Activated CD8-positive, alpha-beta T cell treated with anti-CD3 and anti-CD28 coated beads, Interleukin-2, amount 10 ng/mL, durations not matched to agents 7 days and 5 days (primary cell): ENCODE measurements around the gene POM121. TPM values are rescaled to one million over a fixed set of nuclear protein-coding genes. Genes with fewer than 3 reads are reported as not detected.
A peak's percentile ranks its signal among the peaks of the same experiment; 100 is the strongest.
"Not testable (repeated sequence)": the region's sequence is repeated elsewhere in the genome, so short reads cannot be mapped to it uniquely, and the experiment has no call there.

Source experiments
- ATAC-seq: fragments of 150-1000 bp; cut with Tn5 transposase; one replicate; pipeline ENCODE4 v1.10.0; 2021; ENCODE audit warnings: moderate library complexity
- CTCF ChIA-PET: fragments of 350-600 bp; sonication (Branson Sonifier 250); formaldehyde crosslinking; loops from one replicate; lab custom pipeline; 2021; ENCODE audit warnings: antibody characterized with exemption; lab: Charles Lee
- POLR2A ChIA-PET: fragments of 350-600 bp; sonication (Branson Sonifier 250); formaldehyde crosslinking; loops from one replicate; lab custom pipeline; 2021; ENCODE audit warnings: antibody characterized with exemption; lab: Charles Lee
- DNase-seq: peaks from one replicate; pipeline ENCODE4 v3.0.0-alpha.2; 2020
- H3K27ac Mint-ChIP-seq: one replicate; pipeline ENCODE4 v1.8.0; 2021; ENCODE audit warnings: mild to moderate bottlenecking, mixed read lengths
- H3K27me3 Mint-ChIP-seq: one replicate; pipeline ENCODE4 v1.8.0; 2021; ENCODE audit warnings: low read depth, mixed read lengths
- H3K36me3 Mint-ChIP-seq: one replicate; pipeline ENCODE4 v1.8.0; 2021; ENCODE audit warnings: low read depth, mixed read lengths
- H3K4me1 Mint-ChIP-seq: one replicate; pipeline ENCODE4 v1.8.0; 2021; ENCODE audit warnings: low read depth, mixed read lengths
- H3K4me3 Mint-ChIP-seq: one replicate; pipeline ENCODE4 v1.8.0; 2021; ENCODE audit warnings: mild to moderate bottlenecking, mixed read lengths
- H3K9me3 Mint-ChIP-seq: one replicate; pipeline ENCODE4 v1.8.0; 2022; ENCODE audit warnings: mixed read lengths; ENCODE audit not compliant: insufficient read depth
- total RNA-seq, 2 experiments: library from RNA; stranded (reverse); gene quantifications; one replicate each; pipeline ENCODE4 v1.2.3, GENCODE V29; 2021

The POM121 gene
- total RNA-seq, 2 experiments from 2014 or later: 58.4 to 63.4 TPM

DNA sequence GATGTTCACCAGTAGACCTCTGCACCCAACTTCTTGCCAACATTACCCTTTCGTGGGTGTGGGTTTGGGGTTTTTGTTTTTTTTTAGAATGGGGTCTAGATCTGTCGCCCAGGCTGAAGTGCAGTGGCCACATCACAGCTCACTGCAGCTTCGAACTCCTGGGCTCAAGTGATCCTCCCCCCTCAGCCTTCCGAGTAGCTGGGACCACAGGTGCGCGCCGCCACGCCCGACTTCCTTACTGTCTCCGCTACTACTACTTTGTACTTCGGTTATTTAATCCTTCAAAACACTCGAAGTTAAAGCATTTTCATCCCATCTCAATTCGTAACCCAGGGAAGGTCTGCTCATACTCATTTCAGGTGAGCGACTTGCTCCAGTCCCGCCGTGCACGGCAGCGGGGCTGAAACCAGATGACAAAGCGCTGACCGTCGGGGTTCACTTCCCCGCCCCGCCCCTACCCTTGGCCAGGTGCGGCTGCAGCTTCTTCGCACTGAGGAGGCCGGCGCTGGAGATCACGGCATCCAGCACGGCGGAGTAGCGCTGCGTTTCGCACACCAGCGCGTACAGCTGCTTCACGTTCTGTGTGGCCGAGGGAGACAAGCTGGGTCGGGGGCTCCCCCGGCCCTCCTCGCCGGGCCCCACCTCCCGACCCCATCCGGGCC lies 29.1 kb downstream of the POM121 start:
- H3K27ac Mint-ChIP-seq, H3K27me3 Mint-ChIP-seq, DNase-seq, H3K4me1 Mint-ChIP-seq, H3K9me3 Mint-ChIP-seq, CTCF ChIA-PET, POLR2A ChIA-PET, H3K4me3 Mint-ChIP-seq, H3K36me3 Mint-ChIP-seq: not testable (repeated sequence)
- ATAC-seq: peak; percentile 72

- peak overlapping the region; percentile 60 for H3K4me3 Mint-ChIP-seq
- H3K27me3 Mint-ChIP-seq, H3K9me3 Mint-ChIP-seq, H3K36me3 Mint-ChIP-seq, H3K4me1 Mint-ChIP-seq, CTCF ChIA-PET, DNase-seq, POLR2A ChIA-PET: not testable (repeated sequence)
- peak overlapping the region; percentile 61 for H3K27ac Mint-ChIP-seq
- ATAC-seq: peak; percentile 96
These were observed 29.8 kb downstream of the POM121 start for GRCh38 chr7:72954563-72955198.

DNA sequence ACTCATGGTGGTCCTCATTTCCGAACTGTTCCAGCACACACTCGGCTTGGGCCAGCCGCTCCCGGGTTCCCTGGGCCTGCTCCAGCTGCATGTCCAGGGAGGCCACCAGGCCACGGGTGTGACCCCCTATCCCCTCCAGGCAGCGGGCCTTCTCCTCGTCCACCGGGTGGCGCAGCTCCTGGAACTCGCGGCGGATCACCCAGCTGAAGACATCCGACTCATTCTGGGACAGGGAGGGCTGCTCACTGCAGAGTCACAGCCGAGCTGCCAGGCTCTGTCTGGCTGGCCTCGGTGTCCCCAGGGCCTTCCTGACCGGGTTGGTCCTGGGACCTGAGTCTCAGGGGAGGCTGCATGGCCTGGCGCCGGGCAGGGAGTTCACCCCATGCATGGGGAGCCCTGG lies 35.1 kb downstream of the POM121 start:
- H3K4me3 Mint-ChIP-seq, DNase-seq, H3K4me1 Mint-ChIP-seq, H3K9me3 Mint-ChIP-seq, CTCF ChIA-PET, POLR2A ChIA-PET, H3K27ac Mint-ChIP-seq, ATAC-seq, H3K36me3 Mint-ChIP-seq, H3K27me3 Mint-ChIP-seq: not testable (repeated sequence)

- CTCF ChIA-PET, ATAC-seq, DNase-seq, H3K4me1 Mint-ChIP-seq, H3K27me3 Mint-ChIP-seq, H3K36me3 Mint-ChIP-seq, POLR2A ChIA-PET, H3K27ac Mint-ChIP-seq, H3K9me3 Mint-ChIP-seq, H3K4me3 Mint-ChIP-seq: not testable (repeated sequence)
These were observed 35.9 kb downstream of the POM121 start for GRCh38 chr7:72960626-72961345.

DNA sequence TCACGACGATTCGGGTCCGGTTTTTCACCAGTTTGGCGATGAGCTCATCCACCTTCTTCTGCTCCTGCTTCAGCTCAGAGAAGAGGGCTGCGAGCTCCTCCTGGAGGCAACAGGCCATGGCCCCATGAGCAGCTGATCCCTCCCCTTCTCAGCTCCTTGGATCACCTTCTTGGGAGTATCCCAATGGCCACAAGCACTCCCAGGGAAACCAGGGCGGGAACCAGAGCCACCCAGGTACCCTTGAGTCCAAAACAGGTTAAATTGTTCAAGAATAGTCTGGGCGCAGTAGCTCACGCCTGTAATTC lies 36.4 kb downstream of the POM121 start:
- H3K4me3 Mint-ChIP-seq, H3K9me3 Mint-ChIP-seq, CTCF ChIA-PET, H3K36me3 Mint-ChIP-seq, DNase-seq, ATAC-seq, H3K27ac Mint-ChIP-seq, POLR2A ChIA-PET, H3K4me1 Mint-ChIP-seq, H3K27me3 Mint-ChIP-seq: not testable (repeated sequence)

DNA sequence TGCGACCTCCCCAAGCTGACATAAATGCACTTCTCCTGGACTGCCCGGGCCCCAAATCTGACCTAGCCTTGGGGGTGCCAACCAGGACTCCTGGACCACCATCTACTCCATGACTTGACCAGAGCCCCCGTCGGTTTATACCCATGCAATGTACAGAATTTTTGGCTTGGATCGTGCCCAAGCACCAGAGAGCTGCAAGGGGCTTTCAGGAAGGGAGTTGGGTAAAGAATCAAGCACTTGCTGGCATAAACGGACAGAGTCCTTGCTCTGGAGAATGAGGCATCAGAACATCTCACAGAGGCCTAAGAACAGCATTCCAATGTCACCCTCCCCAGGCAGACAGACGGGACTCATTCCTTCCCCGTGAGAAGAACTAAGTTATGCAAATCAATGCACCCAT lies 38.2 kb downstream of the POM121 start:
- ATAC-seq, H3K9me3 Mint-ChIP-seq, POLR2A ChIA-PET, H3K4me1 Mint-ChIP-seq, CTCF ChIA-PET, H3K27me3 Mint-ChIP-seq, H3K36me3 Mint-ChIP-seq, DNase-seq, H3K27ac Mint-ChIP-seq, H3K4me3 Mint-ChIP-seq: not testable (repeated sequence)

DNA sequence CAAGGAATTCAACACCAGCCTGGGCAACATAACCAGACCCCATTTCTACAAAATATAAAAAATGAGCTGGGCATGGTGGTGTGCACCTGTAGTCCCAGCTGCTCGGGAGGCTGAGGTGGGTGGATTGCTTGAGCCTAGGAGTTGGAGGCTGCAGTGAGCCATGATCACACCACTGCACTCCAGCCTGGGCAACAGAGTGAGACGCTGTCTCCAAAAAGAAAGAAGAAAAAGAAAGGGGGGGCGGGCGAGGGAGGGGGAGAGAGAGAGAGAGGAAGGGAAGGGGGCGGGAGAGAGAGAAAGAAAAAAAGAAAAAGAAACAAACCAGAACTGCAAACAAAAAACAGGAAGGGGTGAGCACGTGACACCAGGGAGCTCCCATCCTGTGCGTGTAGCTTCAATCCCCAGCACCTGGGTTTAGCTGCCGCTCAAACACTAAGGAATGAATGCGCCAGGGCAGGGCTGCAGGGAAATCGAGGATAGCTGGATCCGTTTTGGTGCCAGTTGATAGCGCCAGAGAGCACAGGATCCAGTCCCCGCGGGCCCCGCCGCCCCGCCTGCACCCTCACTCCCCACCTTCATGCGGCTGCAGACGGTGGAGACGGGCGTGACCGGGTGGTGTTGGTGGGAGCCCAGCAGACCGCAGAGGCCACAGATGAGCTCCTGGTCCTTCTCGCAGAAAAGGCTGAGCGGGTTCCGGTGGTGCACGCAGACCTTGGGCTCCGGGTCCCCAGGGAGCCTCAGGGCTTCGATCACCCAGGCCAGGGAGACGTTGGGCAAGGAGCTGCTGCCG lies 40.5 kb downstream of the POM121 start:
- CTCF ChIA-PET, H3K4me1 Mint-ChIP-seq, H3K36me3 Mint-ChIP-seq, H3K27me3 Mint-ChIP-seq, H3K4me3 Mint-ChIP-seq, POLR2A ChIA-PET, DNase-seq, H3K27ac Mint-ChIP-seq, H3K9me3 Mint-ChIP-seq: not testable (repeated sequence)
- peak; percentile 79 for ATAC-seq

GRCh38 chr7:72966892-72967291 lies 42.0 kb downstream of the POM121 start:
- DNase-seq, H3K27me3 Mint-ChIP-seq, POLR2A ChIA-PET, H3K4me3 Mint-ChIP-seq, H3K27ac Mint-ChIP-seq, H3K36me3 Mint-ChIP-seq, H3K4me1 Mint-ChIP-seq, ATAC-seq, CTCF ChIA-PET, H3K9me3 Mint-ChIP-seq: not testable (repeated sequence)

DNA sequence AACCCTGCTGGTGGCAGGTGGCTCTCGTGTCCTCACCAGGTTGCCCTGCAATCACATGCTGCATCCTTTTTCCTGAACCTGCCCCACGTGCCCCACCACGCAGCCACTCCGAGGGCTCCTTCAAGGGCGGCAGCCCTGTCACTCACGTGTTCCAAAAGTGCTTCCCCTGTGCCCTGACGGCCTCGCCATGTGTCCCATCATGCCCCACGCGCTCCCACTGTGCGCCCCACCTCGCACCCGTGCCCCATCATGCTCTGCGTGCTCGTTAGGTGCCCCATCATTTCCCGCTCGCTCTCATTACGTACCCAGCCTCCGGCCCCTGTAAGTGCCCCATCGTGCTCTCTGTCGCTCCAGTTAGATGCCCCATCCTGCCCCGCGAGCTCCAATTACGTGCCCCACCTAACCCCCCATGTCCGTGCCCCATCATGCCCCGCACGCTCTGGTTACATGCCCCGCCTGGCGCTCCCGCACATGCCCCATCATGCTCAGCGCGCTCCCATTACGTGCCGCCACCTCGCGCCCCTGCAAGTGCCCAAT lies 44.2 kb downstream of the POM121 start, which contains the start of gene TRIM74:
Gene TRIM74 (minus strand): TSS at position 487 of the 537 bp plus-strand sequence. CDS start 3,309 bp downstream, outside the sequence.
- H3K27ac Mint-ChIP-seq, H3K4me3 Mint-ChIP-seq, H3K36me3 Mint-ChIP-seq, ATAC-seq, DNase-seq, H3K9me3 Mint-ChIP-seq, POLR2A ChIA-PET, CTCF ChIA-PET, H3K4me1 Mint-ChIP-seq, H3K27me3 Mint-ChIP-seq: not testable (repeated sequence)

DNA sequence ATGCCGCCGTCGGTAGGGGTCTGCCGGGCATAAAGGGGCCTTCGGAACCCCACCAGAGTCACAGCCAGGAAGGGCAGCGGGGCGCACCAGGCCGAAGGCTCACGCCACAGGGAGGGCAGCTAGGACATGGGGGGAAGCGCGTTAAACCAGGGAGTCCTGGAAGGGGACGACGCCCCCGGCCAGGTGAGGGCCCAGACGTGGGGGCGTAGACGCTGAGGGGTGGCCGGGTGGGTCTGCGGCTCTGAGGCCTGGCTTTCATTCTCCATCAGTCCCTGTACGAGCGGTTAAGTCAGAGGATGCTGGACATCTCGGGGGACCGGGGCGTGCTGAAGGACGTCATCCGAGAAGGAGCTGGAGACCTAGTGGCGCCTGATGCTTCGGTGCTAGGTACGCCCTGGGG lies 44.8 kb downstream of the POM121 start:
- H3K4me1 Mint-ChIP-seq, DNase-seq, H3K27me3 Mint-ChIP-seq, POLR2A ChIA-PET, CTCF ChIA-PET, H3K4me3 Mint-ChIP-seq, H3K36me3 Mint-ChIP-seq, H3K9me3 Mint-ChIP-seq, ATAC-seq, H3K27ac Mint-ChIP-seq: not testable (repeated sequence)

DNA sequence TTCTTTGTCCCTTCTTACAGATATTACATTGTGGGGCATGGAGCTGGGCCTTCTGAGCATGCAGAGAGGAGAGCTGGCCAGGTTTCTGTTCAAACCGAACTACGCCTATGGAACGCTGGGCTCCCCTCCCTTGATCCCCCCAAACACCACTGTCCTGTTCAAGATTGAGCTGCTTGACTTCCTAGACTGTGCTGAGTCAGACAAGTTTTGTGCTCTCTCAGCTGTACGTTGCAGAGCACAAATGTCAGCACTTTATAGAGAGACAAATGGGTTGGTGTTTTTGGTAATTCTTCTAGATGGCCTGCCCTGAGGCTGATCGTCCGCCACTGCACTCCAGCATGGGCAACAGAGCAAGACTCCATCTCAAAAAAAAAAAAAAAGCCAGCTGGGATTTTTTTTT lies 46.6 kb downstream of the POM121 start:
- H3K27me3 Mint-ChIP-seq, POLR2A ChIA-PET, DNase-seq, H3K4me1 Mint-ChIP-seq, CTCF ChIA-PET, ATAC-seq, H3K9me3 Mint-ChIP-seq, H3K27ac Mint-ChIP-seq, H3K4me3 Mint-ChIP-seq, H3K36me3 Mint-ChIP-seq: not testable (repeated sequence)
